Fibroblast of lung (primary cell): ENCODE results near the gene ELMO1. TPM values are rescaled to one million over a fixed set of nuclear protein-coding genes. Genes with fewer than 3 reads are reported as not detected.

ENCODE experiments used
- DNase-seq, 2 donors: peaks; one replicate each; pipeline versions ENCODE4 v3.0.0 to v3.0.0-alpha.2; 2010; ENCODE audit warnings: low read depth in 2 of 2
- H2AFZ ChIP-seq: 2 replicates; pipeline ENCODE4 v1.5.1; 2012; ENCODE audit warnings: low read length, control low read depth, inconsistent platforms
- H3K27ac ChIP-seq: 2 replicates; pipeline ENCODE4 v1.5.1; 2011; ENCODE audit warnings: low read length, control low read depth; ENCODE audit not compliant: insufficient read depth
- H3K27me3 ChIP-seq: 2 replicates; pipeline ENCODE4 v1.5.1; 2011; ENCODE audit warnings: mild to moderate bottlenecking, low read length; ENCODE audit not compliant: control insufficient read depth, insufficient read depth
- H3K36me3 ChIP-seq: 2 replicates; pipeline ENCODE4 v1.5.1; 2011; ENCODE audit warnings: low read length; ENCODE audit not compliant: control insufficient read depth, insufficient read depth
- H3K4me1 ChIP-seq: 2 replicates; pipeline ENCODE4 v1.5.1; 2011; ENCODE audit warnings: low read length; ENCODE audit not compliant: control insufficient read depth, insufficient read depth; ENCODE audit errors: extremely low read depth
- H3K4me2 ChIP-seq: 2 replicates; pipeline ENCODE4 v1.5.1; 2011; ENCODE audit warnings: low read length, control low read depth; ENCODE audit not compliant: insufficient read depth; ENCODE audit errors: extremely low read depth
- H3K4me3 ChIP-seq, 4 experiments: fragments of 200-600 bp in 1 of 4; sonication (generic) in 1 of 4; replicated peaks in 1 of 4; 2 replicates each; pipeline ENCODE4 v1.5.1; 2011 to 2016; ENCODE audit warnings: low read length in 4 of 4, low read depth in 3 of 4, mild to moderate bottlenecking in 3 of 4, control low read depth in 2 of 4, inconsistent platforms in 1 of 4, mixed read lengths in 1 of 4; ENCODE audit not compliant: insufficient read depth in 1 of 4; ENCODE audit errors: control extremely low read depth in 1 of 4
- H3K79me2 ChIP-seq: 2 replicates; pipeline ENCODE4 v1.5.1; 2012; ENCODE audit warnings: mild to moderate bottlenecking, low read length, inconsistent platforms; ENCODE audit not compliant: control insufficient read depth, insufficient read depth
- H3K9ac ChIP-seq: 2 replicates; pipeline ENCODE4 v1.5.1; 2011; ENCODE audit warnings: mild to moderate bottlenecking, low read length, control low read depth; ENCODE audit not compliant: insufficient read depth
- H3K9me3 ChIP-seq: 2 replicates; pipeline ENCODE4 v1.5.1; 2012; ENCODE audit warnings: low read depth, low read length; ENCODE audit not compliant: control insufficient read depth, insufficient read depth
- H4K20me1 ChIP-seq: 2 replicates; pipeline ENCODE4 v1.5.1; 2011; ENCODE audit warnings: low read length; ENCODE audit not compliant: control insufficient read depth, insufficient read depth; ENCODE audit errors: extremely low read depth
- CTCF ChIP-seq, 2 donors: IDR thresholded peaks in 1 of 2; conservative IDR thresholded peaks in 1 of 2; 1 replicate in 1 of 2; 2 replicates in 1 of 2; pipeline ENCODE4 v1.5.1; 2011 to 2012; ENCODE audit warnings: low read length in 2 of 2, control low read depth in 1 of 2, inconsistent platforms in 1 of 2, low read depth in 1 of 2, mild to moderate bottlenecking in 1 of 2
- EZH2 ChIP-seq: IDR thresholded peaks from 2 replicates; pipeline ENCODE4 v1.5.1; 2012; ENCODE audit warnings: low read length, control low read depth, mild to moderate bottlenecking; ENCODE audit errors: missing control alignments
- polyA plus RNA-seq, 2 donors: library from polyadenylated mRNA; depleted of rRNA in 1 of 2; stranded (reverse) in 1 of 2; unstranded in 1 of 2; fragments of >200 nt; gene quantifications; 2 replicates each; pipeline ENCODE4 v1.2.1, GENCODE V29; 2011 to 2012; ENCODE audit warnings: missing spikeins in 1 of 2
- total RNA-seq: library from RNA; depleted of rRNA; stranded (reverse); fragments of >200 nt; gene quantifications from 2 replicates; pipeline ENCODE4 v1.2.1, GENCODE V29; 2014

The ELMO1 gene
- total and polyA plus RNA-seq, 2 donors (not counting 1 experiment from before 2014, with no cell fraction given) = 0.50 TPM; not detected in 1

- Histone ChIP-seq H3K4me1 (no peaks in the 10 kb centered on the region), H3K79me2 (no peaks in the 10 kb centered on the region), H4K20me1 (no peaks in the 10 kb centered on the region), H3K4me2 (no peak overlapping the region), H3K4me3 (no peak overlapping the region), H3K27me3 (no peaks in the 10 kb centered on the region), H2AFZ (no peak overlapping the region), H3K36me3 (no peaks in the 10 kb centered on the region), H3K9ac (no peak overlapping the region), H3K27ac (no peak overlapping the region), H3K9me3 (no peaks in the 10 kb centered on the region)
- DNase-seq = no peak
- TF ChIP-seq CTCF (conservative IDR thresholded peaks at IDR 0.05 in 1 of 2, IDR thresholded peaks at IDR 0.05 in 1 of 2; ENCODE audit: low read depth in 1 of 2, low read length in 2 of 2) = no peak
- TF ChIP-seq EZH2 = no peak
Measured at GRCh38 chr7:37095122-37095521, 353.5 kb downstream of the ELMO1 start.

- H3K4me3 ChIP-seq = no peak overlapping the region
- H3K9me3 ChIP-seq = no peaks in the 10 kb centered on the region
- DNase-seq = no peak
- H3K79me2 ChIP-seq = no peaks in the 10 kb centered on the region
- H3K27ac ChIP-seq = no peak overlapping the region
- H2AFZ ChIP-seq = no peak overlapping the region
- H3K4me2 ChIP-seq = no peak overlapping the region
- H4K20me1 ChIP-seq = no peaks in the 10 kb centered on the region
- H3K27me3 ChIP-seq = no peaks in the 10 kb centered on the region
- H3K9ac ChIP-seq = no peak overlapping the region
- no peaks in the 10 kb centered on the region for H3K36me3 ChIP-seq
- H3K4me1 ChIP-seq = no peaks in the 10 kb centered on the region
- no peak for TF ChIP-seq CTCF (conservative IDR thresholded peaks at IDR 0.05 in 1 of 2, IDR thresholded peaks at IDR 0.05 in 1 of 2; ENCODE audit: low read depth in 1 of 2, low read length in 2 of 2)
- TF ChIP-seq EZH2 = no peak
Measured at GRCh38 chr7:37093257-37093656, 355.4 kb downstream of the ELMO1 start.

- Histone ChIP-seq H3K4me3 (no peak overlapping the region), H3K4me2 (no peak overlapping the region), H3K9ac (no peak overlapping the region), H3K27me3 (no peaks in the 10 kb centered on the region), H4K20me1 (no peaks in the 10 kb centered on the region), H2AFZ (no peak overlapping the region), H3K4me1 (no peaks in the 10 kb centered on the region), H3K9me3 (no peaks in the 10 kb centered on the region), H3K36me3 (no peaks in the 10 kb centered on the region), H3K79me2 (no peaks in the 10 kb centered on the region), H3K27ac (no peak overlapping the region)
- no peak for DNase-seq
- TF ChIP-seq EZH2 (no peak), CTCF (conservative IDR thresholded peaks at IDR 0.05 in 1 of 2, IDR thresholded peaks at IDR 0.05 in 1 of 2; ENCODE audit: low read depth in 1 of 2, low read length in 2 of 2) (no peak)
Measured at GRCh38 chr7:37092548-37092947, 356.1 kb downstream of the ELMO1 start.
